ENCODE results near the gene CLTC.
"Not testable (repeated sequence)": the region's sequence is repeated elsewhere in the genome, so short reads cannot be mapped to it uniquely, and the experiment has no call there.

Gene CLTC

DNA sequence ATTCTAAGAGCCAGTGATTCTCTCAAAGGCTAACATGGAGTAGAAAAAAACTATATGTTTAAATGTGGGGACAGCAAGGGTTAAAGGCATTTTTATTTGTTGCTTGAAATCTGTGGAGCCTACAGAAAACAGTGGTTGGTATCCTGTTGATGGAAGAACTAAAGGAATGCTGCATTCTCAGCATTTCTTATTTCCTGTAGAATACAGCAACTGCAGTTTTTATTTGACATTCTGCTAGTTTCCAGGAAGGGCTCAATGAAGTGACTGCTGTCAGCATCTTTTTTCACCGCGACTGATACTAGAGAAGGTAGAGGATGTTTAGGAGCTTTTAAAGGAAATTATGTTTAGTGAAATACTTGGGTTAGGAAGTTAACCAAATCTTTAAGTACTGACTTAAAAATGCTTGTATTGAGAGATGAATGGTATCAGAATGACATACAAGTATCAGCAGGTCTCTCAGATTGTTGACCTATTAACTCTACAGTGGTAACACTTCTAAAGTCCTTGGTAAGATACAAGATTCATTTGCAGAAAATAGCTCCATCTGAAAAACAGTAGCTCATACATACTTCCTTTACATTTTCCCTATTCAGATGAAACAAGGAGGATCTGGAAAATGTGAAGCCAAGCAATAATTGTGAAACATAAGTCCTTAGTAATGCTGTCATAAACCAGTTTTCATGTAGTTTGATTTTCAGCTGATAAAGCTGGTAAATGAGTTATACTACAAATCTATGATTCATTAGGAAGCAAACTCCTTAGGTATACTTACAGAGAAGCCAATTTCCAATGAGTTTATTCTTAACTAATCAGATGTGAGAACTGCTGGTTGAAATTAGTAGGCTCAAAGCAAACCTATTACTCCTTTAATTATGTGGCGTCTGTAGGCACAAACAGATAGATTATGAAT lies 15.2 kb downstream of the CLTC start:
- DNase-seq: no peak

DNA sequence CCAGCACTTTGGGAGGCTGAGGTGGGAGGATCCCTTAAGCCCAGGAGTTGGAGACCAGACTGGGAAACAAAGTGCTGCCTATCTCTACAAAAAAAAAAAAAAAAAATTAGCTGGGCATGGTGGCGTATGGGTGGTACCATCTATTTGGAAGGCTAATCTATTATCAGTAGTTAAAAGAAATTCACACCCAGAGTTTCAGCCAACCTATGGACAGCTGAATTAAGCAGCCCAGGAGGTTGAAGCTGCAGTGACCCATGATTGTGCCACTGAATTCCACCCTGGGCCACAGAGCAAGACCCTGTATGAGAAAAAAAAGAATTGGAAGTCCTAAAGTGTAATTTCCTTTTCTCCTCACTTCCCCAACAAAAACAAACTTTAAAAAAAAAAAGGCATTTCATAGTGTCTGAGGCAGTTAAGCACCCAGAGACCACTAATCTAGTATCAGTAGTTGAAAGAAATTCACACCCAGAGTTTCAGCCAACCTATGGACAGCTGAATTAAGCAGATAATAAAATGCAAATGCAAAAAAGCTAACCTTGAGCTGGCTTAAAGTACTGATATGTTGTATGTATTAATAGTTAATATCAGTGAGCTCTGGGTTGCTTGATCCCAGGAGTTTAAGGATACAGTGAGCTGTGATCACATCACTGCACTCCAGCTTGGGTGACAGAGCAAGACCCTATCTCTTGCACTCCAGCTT lies 18.1 kb downstream of the CLTC start:
- no peak for DNase-seq

DNA sequence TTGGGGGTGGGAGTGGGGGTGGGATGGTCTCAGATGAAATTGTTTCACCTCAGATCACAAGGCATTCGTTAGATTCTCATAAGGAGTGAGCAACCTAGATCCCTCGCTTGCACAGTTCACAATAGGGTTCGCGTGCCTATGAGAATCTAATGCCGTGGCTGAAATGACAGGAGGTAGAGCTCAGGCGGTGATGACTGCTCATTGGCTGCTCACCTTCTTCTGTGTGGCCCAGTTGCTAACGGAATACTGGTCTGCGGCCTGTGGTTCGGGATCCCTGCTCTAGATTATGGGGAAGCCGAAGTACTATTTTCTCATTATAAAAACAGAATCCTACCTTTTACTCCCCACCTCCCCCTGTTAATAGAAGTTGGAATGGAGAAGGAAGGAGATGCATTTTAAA lies 18.9 kb downstream of the CLTC start:
- no peak for DNase-seq

DNA sequence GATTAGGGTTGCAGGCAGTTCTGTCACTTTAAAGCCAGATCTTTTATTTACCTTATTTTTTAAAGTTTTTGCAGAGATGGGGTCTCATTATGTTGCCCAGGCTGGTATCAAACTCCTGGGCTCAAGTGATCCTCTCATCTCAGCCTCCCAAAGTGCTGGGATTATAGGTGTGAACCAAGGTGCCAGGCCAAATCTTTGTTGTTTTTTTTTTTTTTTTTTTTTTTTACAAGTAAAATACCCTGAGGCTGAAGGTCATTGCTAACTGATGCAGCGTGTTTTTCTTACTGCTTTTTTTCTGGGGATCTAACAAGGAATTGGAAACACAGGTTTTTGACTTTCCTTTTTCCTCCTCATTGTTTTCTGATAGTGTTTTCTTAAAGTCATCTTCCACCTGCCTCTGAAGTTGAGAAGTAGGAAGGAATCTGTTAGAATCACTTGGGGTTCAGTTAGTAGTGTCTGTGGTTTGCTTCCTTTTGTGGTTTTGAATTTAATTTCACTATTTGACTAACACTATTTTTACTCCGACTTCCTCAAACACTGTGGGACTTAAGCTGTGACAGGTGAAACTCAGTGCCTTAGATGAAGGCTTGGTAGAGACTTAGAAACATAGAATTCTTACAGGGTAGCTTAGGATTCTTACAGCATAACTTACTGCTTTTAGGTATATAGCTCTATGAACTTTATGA lies 22.2 kb downstream of the CLTC start:
- DNase-seq: no peak

DNA sequence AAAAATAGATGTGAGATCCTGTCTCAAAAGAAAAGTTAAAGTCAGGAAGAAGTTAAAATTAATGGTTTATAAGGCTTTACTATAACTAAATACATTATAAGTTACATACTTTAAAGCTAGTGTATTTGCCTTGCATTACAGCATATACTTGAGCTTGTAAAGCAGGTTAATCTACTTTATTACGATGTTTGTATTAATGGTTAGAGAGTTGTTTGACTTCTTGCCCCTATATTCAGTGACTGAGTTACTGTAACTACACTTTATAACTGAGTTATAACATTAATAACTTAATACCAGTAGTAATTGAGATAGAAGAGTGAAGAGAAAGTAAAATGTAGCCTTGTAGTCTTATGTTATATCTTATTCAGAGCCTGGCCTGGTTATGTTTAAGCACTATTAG lies 22.9 kb downstream of the CLTC start:
- no peak for DNase-seq

DNA sequence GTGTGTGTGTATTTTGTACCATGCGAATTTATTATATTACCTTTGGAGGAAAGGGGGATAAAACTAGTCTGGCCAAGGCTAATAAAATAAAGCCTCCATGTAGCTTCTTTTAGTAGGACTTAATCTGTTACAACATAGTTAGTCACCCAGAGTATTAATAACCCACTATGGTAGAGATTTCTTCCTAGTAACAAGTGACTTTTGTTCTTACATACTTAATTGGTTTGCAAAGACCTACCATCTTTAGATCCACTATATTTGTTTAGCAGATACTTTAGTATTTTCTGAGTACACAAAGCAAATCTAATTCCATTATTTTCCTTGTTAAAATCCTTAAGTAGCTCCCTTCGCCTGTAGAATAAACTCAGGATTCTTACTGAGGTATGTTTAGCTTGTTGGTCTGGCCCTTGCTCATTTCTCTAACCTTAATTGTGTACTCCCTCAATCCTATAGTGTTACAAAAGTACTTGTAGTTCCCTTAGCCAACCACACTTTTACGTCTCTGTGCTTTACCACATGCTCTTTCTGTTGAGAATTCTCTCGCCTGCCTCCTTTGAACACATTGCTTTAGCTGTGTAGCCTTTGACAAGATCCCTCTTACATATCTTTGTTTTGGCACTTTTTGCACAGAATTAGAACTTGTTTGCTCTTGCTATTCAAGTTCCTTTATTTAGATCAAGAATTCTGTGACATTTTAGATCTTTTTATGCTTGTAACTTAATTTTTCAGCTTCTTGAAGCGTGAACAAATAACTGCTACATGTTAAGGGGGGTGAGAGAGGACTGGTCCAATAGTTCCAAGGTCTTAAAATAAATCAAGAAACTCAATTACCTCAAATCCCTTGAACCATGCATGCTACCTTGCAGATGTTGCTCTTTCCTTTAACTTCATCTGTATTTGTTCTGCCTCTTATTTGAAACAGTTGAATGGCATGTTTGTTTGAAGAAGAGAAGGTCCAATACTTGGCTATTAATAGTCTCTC lies 23.8 kb downstream of the CLTC start:
- DNase-seq: no peak

DNA sequence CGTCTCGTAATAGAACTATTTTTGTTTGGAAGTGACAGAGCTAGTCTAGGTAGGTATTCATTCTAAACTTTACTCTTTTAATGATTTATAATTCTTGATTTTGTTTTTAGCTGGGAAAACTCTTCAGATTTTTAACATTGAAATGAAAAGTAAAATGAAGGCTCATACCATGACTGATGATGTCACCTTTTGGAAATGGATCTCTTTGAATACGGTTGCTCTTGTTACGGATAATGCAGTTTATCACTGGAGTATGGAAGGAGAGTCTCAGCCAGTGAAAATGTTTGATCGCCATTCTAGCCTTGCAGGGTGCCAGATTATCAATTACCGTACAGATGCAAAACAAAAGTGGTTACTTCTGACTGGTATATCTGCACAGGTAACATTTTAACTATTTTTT lies 27.6 kb downstream of the CLTC start:
- no peak for DNase-seq

DNA sequence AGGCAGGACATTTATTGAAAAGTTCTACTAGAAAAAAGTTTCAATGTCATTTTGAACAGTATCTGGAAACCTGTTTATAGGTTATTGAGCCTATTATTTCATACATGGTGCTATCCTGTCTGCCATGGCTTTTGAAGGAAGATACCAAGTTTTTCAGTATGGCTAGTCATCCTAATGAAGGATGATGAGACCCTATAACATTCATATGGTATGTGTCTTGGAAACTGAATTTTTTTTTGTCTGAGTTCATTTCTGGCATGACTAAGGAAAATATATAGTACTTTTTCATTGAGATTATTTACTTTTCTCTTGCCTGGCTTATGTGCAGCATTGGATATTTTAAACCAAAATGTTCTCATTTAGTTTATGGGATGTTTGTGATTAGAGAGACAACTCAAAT lies 30.2 kb downstream of the CLTC start:
- DNase-seq: no peak

DNA sequence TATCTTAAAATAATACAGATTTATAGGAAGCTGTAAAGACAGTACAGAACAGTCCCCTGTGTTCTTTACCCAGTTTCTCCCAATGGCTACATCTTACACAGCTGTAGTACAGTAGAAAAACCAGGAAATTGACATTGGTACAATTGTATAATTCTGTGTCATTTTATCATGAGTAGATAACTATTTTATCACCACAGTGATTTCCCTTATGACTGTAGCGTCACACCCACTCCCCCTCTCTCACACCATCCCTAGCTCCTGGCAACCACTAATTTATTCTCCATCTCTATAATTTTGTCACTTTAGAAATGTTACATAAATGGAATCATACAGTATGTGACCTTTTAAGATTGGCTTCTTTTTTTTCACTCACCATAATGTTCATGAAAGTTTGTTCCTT lies 30.9 kb downstream of the CLTC start:
- DNase-seq: no peak

DNA sequence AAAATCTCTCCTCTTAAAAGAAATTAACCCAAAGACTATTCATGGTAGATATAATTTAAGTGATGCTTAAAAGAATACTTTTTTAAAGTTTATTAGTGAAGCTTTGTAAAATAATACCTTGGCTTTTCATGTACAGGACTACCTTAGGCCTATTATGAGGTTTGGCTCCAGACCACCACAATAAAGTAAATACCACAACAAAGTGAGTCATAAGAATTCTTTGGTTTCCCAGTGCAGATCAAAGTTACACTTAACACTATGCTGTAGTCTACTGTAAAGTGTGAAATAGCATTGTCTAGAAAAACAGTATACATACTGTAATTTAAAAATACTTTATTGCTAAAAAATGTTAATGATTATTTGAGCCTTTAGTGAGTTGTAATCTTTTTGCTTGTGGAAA lies 31.7 kb downstream of the CLTC start:
- no peak for DNase-seq

DNA sequence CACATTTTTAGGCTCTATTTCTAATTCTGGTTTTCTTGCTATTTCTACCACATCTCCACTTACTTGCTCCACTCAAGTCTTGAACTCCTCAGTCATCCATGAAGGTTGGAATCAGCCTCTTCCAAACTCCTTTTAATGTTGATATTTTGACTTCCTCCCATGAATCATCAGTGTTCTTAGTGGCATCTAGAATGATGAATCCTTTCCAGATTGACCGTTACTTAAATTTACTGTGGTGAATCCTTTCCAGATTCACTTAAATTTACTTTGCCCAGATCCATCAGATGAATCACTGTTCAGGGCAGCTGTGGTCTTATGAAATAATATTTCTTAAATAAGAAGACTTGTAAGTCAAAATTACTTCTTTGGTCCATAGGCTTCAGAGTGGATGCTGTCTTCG lies 32.4 kb downstream of the CLTC start:
- DNase-seq: no peak

DNA sequence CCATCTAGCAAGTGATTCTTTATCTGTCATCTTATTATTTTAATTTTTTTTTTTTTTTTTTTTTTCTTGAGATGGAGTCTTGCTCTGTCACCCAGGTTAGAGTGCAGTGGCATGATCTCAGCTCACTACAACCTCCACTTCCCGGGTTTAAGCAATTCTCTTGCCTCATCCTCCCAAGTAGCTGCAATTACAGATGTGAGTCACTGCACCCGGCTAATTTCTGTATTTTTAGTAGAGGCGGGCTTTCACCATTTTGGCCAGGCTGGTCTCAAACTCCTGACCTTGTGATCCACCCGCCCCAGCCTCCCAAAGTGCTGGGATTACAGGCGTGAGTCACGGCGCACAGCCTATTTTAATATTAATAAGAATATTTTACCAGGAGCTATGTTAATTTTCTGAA lies 36.9 kb downstream of the CLTC start:
- not testable (repeated sequence) for DNase-seq

DNA sequence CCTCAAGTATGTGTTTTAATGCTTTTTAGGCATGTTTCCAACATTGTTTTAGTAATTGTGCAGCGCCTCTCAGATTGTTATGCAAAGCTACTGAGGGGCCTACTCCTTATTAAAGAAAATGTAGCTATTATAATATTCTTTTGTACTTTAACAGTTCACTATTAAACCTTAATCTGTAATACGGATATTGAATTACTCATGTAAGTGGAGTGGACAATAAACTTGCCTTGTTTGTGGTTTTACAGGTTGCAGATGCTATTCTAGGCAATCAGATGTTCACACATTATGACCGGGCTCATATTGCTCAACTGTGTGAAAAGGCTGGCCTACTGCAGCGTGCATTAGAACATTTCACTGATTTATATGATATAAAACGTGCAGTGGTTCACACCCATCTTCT lies 46.5 kb downstream of the CLTC start:
- no peak for DNase-seq

DNA sequence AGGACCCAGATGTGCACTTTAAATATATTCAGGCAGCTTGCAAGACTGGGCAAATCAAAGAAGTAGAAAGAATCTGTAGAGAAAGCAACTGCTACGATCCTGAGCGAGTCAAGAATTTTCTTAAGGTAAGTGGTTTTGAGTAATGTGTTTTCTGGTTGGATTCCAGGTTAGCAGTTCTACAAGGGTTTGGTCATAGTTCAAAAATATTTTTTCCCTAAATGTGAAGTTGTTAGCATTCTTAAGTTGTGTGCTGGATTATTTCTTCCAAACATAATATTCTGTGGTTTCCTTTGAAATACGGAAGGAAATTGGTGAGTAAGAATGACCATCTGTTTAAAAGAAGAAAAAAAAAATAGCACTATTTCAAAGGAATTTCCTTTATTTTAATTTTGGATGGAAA lies 49.1 kb downstream of the CLTC start:
- DNase-seq: no peak

DNA sequence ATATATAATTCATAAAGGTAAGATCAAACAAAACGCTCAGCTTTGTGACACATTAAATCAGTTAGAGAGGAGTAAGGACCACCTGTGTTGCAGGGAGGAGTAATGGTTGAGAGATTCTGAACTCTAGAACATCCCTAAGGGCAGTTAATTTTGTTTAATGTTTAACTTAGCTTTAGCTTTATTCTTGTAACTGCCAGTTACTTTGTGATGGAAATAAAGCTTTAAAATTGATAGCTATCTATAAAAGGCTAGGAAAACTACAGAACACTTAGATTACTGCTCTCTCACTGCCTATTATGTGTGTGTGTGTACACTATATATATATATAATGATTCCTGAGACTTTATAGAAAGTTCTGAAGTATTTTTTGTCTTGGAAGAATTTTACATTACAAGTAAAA lies 49.7 kb downstream of the CLTC start:
- DNase-seq: no peak

DNA sequence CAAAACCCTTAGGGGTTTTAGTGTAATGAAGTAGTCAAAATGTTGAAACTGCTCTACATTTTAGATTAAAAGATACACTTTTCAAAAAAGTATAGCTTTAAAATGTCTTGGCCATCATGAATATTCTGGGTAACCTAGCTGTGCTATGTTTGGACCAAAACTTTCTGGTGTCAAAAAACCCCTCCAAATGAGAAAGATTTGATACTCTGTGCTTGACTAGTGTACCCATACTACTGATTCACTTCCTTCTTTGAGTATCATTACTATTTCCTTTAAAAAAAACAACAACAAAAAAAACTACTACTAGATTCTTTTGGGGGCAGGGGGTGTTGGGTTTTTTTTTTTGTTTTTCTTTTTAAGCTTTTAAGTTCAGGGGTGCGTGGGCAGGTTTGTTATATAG lies 50.2 kb downstream of the CLTC start:
- DNase-seq: no peak

DNA sequence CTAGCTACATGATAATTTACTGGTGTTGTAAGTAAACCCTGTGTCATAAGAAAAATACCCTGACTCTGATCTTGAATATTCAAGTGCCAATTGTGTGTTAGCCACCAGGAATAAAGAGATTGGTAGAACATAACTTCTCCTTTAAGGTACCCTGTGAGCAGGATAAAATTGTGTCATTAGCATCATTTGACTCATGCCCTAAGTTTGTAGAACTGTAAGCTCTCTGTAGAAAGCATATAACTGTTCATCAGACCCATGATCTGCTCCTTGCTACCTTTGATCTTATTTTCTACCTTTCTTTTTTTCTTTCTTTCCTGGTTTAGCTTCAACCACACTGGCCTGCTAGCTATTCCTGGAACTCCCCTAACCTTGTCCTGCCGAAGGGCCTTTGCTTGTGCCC lies 51.7 kb downstream of the CLTC start:
- no peak for DNase-seq

DNA sequence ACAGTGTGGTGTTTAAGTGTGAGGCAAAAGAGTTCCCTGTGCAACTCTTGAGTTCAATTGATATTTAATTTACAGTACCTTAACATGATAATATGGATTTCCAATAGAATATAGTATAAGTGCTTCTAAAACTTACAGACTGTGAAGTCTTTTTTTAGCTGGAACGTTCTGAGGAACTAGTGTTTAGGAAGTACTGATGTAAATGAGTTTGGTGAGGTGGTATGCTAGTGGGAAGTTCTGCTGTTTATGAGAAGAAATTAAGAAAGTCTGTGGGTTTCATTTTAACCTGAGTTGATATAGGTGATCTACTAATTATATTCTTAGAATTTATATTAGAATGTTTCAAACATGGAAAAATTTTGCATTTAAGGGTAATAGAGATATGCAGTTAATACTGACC lies 55.5 kb downstream of the CLTC start:
- DNase-seq: no peak

DNA sequence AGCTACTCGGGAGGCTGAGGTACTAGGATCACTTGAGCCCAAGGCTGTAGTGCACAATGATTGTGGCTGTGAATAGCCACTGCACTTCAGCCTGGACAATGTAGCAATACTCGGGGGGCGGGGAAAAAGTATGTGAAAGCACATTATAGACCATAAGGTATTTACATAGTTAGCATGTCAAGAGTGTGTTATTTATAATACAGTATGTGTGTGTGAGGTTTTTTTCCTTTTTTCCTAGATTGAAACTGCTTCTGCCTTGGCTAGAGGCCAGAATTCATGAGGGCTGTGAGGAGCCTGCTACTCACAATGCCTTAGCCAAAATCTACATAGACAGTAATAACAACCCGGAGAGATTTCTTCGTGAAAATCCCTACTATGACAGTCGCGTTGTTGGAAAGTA lies 57.0 kb downstream of the CLTC start:
- DNase-seq: no peak

DNA sequence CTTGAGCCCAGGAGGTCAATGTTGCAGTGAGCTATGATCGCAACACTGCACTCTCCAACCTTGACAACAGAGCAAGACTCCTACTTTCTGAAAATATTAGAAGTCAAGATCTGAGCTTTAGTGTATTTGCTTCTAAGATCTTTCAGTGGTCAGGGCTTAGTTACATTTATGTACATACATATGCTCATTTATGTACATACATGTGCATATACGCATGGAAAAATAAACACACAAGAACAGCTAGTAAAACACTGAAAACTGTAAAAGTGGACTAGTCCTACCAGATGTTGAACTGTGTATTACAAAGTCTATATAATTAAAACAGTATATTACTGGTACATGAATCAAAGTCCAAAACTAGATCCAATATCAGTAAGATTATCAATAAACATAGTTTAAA lies 59.2 kb downstream of the CLTC start:
- no peak for DNase-seq

DNA sequence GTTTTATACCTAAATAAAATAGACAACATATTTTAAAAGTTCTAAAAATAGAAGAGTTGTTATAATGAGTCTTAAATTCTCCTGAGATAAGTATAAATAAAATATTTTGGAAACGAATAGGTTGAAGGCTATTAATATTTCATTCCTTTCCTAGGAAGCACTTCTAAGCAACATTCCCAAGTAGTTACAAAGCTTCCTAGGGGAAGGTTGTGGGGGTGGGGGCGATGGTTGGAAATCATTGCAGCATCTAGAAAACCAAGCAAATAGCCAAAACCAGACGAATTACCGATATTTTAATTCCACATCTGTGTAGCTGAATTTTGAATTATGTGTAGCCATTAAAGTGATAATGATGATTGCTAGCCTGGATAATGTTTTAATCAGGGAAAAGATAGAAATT lies 60.6 kb downstream of the CLTC start:
- DNase-seq: no peak

DNA sequence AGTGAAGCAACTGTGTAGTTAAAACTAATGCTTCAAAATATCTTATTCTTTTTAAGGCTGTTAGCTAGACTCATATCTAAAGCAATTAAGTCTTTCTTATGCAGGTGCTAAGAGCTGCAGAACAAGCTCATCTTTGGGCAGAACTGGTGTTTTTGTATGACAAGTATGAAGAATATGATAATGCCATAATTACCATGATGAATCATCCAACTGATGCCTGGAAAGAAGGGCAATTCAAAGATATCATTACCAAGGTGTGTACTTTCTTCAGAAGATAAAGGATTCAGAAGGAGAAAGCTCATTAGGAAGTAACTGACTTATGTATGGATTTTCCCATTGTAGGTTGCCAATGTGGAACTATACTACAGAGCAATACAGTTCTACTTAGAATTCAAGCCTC lies 63.6 kb downstream of the CLTC start:
- no peak for DNase-seq

DNA sequence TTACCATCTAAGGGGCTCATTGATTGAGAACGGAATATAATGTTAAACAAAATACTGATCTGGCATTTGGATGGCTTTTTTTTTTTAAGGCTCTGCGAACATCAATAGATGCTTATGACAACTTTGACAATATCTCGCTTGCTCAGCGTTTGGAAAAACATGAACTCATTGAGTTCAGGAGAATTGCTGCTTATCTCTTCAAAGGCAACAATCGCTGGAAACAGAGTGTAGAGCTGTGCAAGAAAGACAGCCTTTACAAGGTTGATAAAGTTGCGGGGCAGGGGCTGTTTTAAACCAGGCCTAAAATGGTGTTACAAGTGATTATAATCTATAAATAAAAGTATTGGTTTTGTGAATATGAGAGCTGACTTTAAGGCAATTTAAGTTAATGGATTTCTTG lies 65.3 kb downstream of the CLTC start:
- no peak for DNase-seq
